ENCODE data around the gene CXCL12.

CXCL12 gene

DNA sequence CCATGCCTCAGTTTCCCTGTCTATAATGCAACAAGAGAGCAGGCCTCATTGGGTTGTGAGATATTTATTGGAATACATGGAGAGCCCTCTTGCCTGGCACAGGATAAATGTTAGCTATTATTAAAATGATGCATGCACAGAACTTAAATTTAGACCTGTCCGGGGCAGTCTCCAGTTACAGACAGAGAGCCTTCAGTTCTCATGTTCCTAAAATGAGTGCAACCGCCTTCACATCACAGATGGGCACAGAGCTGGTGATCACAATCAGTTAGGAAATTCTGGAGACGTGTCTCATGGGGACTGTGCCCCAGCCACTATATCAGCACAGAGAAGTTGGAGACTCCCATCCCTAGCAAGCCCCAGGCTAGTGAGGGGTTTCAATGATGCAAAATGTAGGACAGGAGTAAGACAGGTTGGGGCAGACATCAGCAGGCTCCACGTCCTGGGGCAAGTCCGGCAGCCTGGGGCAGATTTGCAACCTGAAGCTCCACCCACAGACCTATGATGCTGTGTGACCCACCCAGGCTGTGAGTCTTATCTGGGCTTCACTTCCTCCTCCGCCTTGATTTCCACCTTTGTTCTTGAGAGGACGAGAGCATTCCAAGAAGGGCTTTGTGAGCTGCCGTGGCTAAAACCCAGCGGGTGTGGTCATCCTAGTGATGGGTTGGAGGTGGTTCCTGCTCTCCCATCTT is 49.4 kb downstream of the CXCL12 start:
- no peak for DNase-seq

DNA sequence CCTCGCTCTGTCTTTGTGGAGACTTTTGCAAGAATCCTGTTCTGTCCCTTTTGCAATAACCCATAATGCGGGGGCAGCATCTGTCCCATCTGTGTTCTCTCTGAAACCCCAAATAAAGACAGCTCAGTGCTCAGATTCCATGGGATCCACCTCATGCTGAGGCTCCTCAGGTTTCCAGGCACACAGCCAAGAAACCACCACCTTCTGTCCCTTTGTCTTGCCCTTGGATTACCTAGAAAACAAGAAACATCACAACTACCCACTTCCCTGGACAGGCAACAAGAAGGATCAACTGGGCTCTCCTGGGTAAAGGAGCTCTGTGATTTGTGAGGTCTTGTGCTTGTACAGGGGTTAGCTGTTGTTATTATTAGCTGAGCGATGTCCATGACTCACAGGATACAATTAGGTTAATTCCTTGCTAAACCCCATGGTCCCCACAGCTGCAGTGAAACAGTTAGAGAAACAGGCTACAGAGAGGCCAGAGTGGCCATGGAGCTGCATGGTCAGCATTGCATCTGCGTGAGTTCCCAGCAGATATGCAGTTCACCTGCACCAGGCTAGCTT is 50.2 kb downstream of the CXCL12 start:
- no peak for DNase-seq

DNA sequence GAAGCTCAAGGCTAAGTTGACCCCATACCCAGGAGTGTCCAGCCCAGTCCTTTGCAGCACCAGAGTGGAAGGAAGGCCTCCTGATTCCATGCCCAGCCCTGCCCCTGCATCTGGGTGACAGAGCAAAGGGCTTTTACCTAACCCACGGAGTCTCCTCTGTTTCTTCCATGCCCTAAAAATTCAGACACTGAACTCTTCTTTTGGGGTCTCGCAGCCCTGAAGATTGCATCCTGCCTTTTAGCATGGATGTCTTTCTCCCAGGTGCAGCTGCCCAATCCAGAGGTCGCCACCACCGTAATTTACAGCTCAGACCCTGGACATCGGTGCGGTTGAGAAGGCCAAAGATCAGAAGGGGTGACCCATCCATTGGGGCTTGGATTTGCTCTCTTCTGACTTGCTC is 50.8 kb downstream of the CXCL12 start:
- DNase-seq, result no peak

- no peak for DNase-seq
Observed at GRCh38 chr10:44333511-44333910, 51.4 kb downstream of the CXCL12 start.

- no peak for DNase-seq
Observed at GRCh38 chr10:44332465-44332864, 52.4 kb downstream of the CXCL12 start.

DNA sequence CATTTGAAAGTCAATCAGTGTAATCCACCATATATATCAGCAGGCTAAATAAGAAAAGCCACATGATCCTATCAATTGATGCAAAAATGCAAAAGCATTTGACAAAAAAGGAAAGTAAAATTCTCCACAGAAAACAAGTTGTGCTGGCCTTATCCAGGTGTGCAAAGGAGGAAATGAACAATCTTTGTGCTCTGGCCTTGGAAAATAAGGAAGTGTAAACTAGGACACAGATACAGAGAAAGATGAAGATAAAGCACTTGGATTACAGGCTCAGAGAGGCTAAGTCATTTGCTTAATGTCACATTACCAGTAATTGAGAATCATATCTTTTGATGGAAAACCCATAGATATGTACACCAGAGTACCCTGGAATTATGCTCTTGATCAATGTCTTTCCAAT is 54.5 kb downstream of the CXCL12 start:
- DNase-seq, result no peak

DNA sequence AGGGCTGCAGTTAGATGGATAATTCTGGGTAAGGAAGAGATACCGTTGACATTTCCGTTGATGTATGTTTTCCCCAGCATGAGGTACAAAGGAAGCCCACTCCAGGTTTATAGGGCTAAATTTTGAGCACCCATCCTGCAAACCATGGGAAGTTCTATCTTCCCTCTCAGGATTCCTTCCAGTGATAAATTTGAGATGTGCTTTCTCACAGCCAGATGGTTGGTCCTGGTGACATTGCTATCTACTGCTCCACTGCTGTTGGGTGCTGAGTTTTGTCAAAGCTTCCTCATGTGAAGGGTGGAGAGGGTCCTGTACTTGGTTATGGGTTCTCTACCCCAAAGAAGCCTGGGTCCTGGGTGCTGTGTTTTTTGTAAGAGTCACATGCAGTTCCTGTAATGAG is 57.4 kb downstream of the CXCL12 start:
- DNase-seq, result no peak
